Left lung (tissue), 10 donors: ENCODE results near the gene RPL7A. TPM values are rescaled to one million over a fixed set of nuclear protein-coding genes. Genes with fewer than 3 reads are reported as not detected.

Source experiments
- ATAC-seq: fragments of 200-7000 bp; cut with Tn5 transposase; one replicate; pipeline ENCODE4 v1.9.1; 2020; ENCODE audit warnings: moderate library complexity
- DNase-seq, 4 donors: peaks; one replicate each; pipeline ENCODE4 v3.0.0-alpha.2; 2013 to 2020
- H3K27ac ChIP-seq, 2 donors: fragments of 200-600 bp; sonication (generic) in 1 of 2; one replicate each; pipeline versions ENCODE4 v1.5.0 to v1.8.0; 2020 to 2021
- H3K27me3 ChIP-seq, 2 donors: fragments of 200-600 bp; sonication (generic) in 1 of 2; one replicate each; pipeline versions ENCODE4 v1.5.0 to v1.8.0; 2020 to 2021
- H3K36me3 ChIP-seq, 2 donors: fragments of 200-600 bp; sonication (generic) in 1 of 2; one replicate each; pipeline versions ENCODE4 v1.5.0 to v1.8.0; 2020 to 2021
- H3K4me1 ChIP-seq, 2 donors: fragments of 200-600 bp; one replicate each; pipeline ENCODE4 v1.8.0; 2021
- H3K4me3 ChIP-seq, 2 donors: fragments of 200-600 bp; sonication (generic) in 1 of 2; one replicate each; pipeline versions ENCODE4 v1.5.0 to v1.8.0; 2020 to 2021; ENCODE audit warnings: mild to moderate bottlenecking in 1 of 2
- H3K9me3 ChIP-seq, 2 donors: fragments of 200-600 bp; sonication (generic) in 1 of 2; one replicate each; pipeline versions ENCODE4 v1.5.0 to v1.8.0; 2020 to 2021
- intact Hi-C, 2 donors: fragments of 100-400 bp; cut with DNase I; formaldehyde crosslinking; loops; one replicate each; pipeline versions ENCODE4 v1.11.2 to v1.14.2; 2022
- polyA plus RNA-seq, 6 donors: library from polyadenylated mRNA; unstranded; fragments of 120-200 nt; gene quantifications; one replicate each; pipeline ENCODE4 v1.2.1, GENCODE V29; 2013; ENCODE audit not compliant: insufficient read length in 6 of 6
- total RNA-seq, 2 donors: library from RNA; stranded (reverse); fragmentation: NEBNext Ultra II Directional; extraction: Animal tissue kit (Norgen Biotek cat#: 25700); gene quantifications; one replicate each; pipeline ENCODE4 v1.2.1, GENCODE V29; 2021
- TF ChIP-seq, protein P1 (sequence below), 2 donors: fragments of 200-600 bp; sonication (generic) in 1 of 2; IDR thresholded peaks; one replicate each; pipeline versions ENCODE4 v1.5.0 to v1.8.0; 2021; ENCODE audit warnings: antibody characterized with exemption in 2 of 2
- donor health status: DM: no; HTN: yes; CAD: no.
- donor health status: DM: no; HTN: no; CAD: no.

The RPL7A gene
- total and polyA plus RNA-seq, 8 donors, result 1,624 to 3,322 (median 3,094) TPM

DNA sequence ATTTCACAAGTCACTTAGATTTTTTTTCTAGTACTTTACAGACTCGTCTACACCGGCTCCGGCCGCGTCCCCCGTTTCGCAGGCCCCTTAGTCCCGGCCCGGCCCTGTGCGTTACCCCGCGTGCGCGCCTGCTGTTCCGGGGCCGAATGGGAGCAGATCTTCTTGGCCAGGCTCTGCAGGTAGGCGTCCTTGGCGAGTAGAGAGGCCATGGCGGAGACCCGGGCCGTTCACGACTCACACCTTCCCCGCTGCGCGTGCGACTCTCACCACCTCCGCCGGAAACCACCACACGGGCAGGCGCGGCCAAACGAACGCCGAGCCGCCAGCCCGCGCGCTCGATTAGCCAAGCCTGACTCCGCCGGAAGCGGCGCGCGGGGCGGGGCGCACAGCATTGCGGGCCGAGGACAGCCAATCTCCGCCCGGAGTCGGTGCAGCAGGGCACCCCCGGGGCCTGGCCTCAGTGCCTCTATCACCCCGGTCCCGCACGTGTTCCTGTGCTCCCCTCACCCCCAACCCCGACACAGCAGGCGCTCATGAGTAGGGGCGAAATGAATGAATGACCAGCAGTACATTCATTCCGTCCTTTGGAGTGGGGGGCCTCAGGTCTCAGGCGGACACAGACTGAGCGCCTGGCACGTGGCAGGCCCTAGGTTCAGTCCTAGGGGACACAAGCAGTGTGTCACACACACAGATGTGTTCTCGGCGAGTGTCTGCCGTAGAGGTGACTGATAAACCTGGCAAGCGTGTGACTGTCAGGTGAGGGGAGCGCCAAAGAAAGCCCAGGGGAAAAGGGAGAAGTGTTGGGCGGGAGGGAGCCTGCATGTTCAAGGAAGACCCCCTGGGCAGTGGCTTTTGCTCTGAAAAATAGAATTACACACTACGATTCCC, 11.8 kb upstream of the RPL7A start, which contains the start of gene SURF6:
Gene SURF6, minus strand, starts transcription at position 265 of the 888 bp plus-strand sequence. Its CDS starts 56 bp downstream, at position 209.
- peak; percentile 98 for ATAC-seq
- TF ChIP-seq, protein P1, sequence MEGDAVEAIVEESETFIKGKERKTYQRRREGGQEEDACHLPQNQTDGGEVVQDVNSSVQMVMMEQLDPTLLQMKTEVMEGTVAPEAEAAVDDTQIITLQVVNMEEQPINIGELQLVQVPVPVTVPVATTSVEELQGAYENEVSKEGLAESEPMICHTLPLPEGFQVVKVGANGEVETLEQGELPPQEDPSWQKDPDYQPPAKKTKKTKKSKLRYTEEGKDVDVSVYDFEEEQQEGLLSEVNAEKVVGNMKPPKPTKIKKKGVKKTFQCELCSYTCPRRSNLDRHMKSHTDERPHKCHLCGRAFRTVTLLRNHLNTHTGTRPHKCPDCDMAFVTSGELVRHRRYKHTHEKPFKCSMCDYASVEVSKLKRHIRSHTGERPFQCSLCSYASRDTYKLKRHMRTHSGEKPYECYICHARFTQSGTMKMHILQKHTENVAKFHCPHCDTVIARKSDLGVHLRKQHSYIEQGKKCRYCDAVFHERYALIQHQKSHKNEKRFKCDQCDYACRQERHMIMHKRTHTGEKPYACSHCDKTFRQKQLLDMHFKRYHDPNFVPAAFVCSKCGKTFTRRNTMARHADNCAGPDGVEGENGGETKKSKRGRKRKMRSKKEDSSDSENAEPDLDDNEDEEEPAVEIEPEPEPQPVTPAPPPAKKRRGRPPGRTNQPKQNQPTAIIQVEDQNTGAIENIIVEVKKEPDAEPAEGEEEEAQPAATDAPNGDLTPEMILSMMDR (IDR thresholded peaks at IDR 0.05), result no peak
- H3K4me3 ChIP-seq, result peak within 1 kb of the TSS; percentile 77 to 94

DNA sequence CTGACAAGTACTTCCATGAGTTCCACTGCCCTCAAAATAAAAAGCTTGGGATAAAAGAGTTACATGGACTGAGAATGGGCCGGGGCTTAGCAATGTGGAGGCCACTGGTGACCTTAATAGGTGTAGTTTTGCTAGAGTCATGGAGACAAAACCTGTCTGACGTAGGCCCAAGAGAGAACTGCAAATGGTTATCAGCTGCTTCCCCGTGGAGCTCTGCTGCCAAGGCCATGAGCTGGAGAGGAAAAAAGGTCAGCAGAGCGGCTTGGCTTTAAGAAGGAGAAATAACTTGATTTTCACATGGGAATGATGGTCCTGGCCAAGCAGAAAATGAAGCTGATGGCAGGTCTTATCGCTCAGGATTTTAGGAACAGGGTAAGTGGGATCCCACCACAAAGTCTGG, 8.4 kb upstream of the RPL7A start:
- H3K36me3 ChIP-seq, result peaks cover 0 to 58% of the 10 kb centered on the region in 2 donors
- ATAC-seq, result no peak
- intact Hi-C loops, result no loop called here

More for the DNA sequence above, 11.8 kb upstream of the RPL7A start, which contains the start of gene SURF6:
- Histone ChIP-seq H3K4me1 (peaks cover 14 to 53% of the 10 kb centered on the region in 2 donors), H3K27ac (peak within 1 kb of the TSS in 1 of 2 donors; percentile 76), H3K27me3 (no peaks in the 10 kb centered on the region), H3K9me3 (no peaks in the 10 kb centered on the region), H3K36me3 (peaks cover 0 to 56% of the 10 kb centered on the region in 2 donors)
- intact Hi-C loops, result no loop called here
- peak; percentile 77 to 99 (median 90) for DNase-seq

DNA sequence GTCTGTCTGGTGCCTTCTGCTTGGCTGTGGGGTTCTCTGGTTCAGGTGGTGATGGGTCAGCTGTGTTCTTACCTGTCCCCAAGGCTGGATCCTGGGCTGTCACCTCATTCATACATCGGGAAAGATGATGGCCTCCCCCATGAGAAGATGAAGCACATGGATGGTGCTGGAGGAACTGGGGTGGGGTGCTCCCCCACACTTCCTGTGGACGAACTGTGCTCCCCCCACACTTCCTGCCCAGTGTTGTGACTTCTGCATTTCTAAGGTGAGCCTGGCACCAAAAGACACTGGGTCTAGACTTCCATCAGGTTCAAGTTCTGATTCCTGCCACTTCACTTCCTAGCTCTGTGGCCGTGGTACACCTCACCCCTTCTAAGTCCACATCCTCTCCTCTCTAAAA, 7.8 kb upstream of the RPL7A start:
- intact Hi-C loops, result no loop called here
- Histone ChIP-seq H3K27ac (peak overlapping the region; percentile 10 to 85), H3K27me3 (no peaks in the 10 kb centered on the region), H3K9me3 (no peaks in the 10 kb centered on the region), H3K4me3 (peak overlapping the region in 1 of 2 donors; percentile 20), H3K4me1 (peaks cover 6 to 56% of the 10 kb centered on the region in 2 donors), H3K36me3 (peaks cover 0 to 64% of the 10 kb centered on the region in 2 donors)
- ATAC-seq, result no peak
- DNase-seq, result peak in 1 of 4 donors; percentile 33
- TF ChIP-seq, protein P1 (IDR thresholded peaks at IDR 0.05), result no peak

More for the DNA sequence above, 8.4 kb upstream of the RPL7A start:
- Histone ChIP-seq H3K9me3 (no peaks in the 10 kb centered on the region), H3K4me1 (peaks cover 12 to 63% of the 10 kb centered on the region in 2 donors), H3K27ac (peak overlapping the region in 1 of 2 donors; percentile 85), H3K4me3 (no peak overlapping the region), H3K27me3 (no peaks in the 10 kb centered on the region)
- TF ChIP-seq, protein P1 (IDR thresholded peaks at IDR 0.05), result no peak
- peak in 1 of 4 donors; percentile 10 for DNase-seq

DNA sequence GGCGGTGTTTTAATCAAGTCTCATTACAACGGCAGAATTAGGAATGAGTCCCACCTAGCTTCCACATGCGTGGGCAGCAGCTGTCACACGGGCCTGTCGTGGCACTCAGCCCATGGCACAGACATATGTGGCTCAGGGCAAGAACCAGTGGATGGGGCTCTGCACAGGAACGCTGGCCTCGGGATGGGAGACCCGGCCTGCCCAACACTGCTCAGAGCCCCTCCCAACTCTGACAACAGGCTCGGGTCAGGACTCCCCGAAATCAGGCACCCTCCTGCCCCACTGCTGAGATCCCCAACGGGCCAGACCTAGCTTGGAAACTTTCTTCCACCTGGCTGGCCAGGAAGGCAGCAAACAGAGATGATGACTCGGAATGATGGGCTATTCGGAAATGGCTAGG, 7.1 kb upstream of the RPL7A start:
- DNase-seq, result peak in 1 of 4 donors; percentile 60
- Histone ChIP-seq H3K9me3 (no peaks in the 10 kb centered on the region), H3K27ac (peak overlapping the region in 1 of 2 donors; percentile 85), H3K36me3 (peaks cover 0 to 71% of the 10 kb centered on the region in 2 donors), H3K27me3 (no peaks in the 10 kb centered on the region), H3K4me3 (peak overlapping the region in 1 of 2 donors; percentile 20), H3K4me1 (peaks cover 5 to 58% of the 10 kb centered on the region in 2 donors)
- no peak for ATAC-seq
- TF ChIP-seq, protein P1 (IDR thresholded peaks at IDR 0.05), result no peak
- intact Hi-C loops, result no loop called here
